ENCODE data around the gene GPI.
"Not testable (repeated sequence)": the region's sequence is repeated elsewhere in the genome, so short reads cannot be mapped to it uniquely, and the experiment has no call there.

GRCh38 chr19:34388745-34389144, 23.7 kb downstream of the GPI start:
- TF ChIP-seq USF2 (IDR thresholded peaks at IDR 0.05; ENCODE audit: low read length); RNF2 (IDR thresholded peaks at IDR 0.05; ENCODE audit: borderline replicate concordance, low read depth, low read length, missing control alignments, poor library complexity, severe bottlenecking); CTCF (IDR thresholded peaks at IDR 0.05; ENCODE audit: control extremely low read depth in 1 of 3, insufficient read depth in 1 of 3, low read depth in 1 of 3, low read length in 3 of 3); POLR2AphosphoS5 (IDR thresholded peaks at IDR 0.05; ENCODE audit: low read depth, low read length); KDM1A (IDR thresholded peaks at IDR 0.05; ENCODE audit: borderline replicate concordance, low read length); NRF1 (IDR thresholded peaks at IDR 0.05; ENCODE audit: low read depth, low read length); SP1 (IDR thresholded peaks at IDR 0.05; ENCODE audit: low read depth, low read length): not testable (repeated sequence)
